ENCODE measurements around the gene CCNYL1.

DNA sequence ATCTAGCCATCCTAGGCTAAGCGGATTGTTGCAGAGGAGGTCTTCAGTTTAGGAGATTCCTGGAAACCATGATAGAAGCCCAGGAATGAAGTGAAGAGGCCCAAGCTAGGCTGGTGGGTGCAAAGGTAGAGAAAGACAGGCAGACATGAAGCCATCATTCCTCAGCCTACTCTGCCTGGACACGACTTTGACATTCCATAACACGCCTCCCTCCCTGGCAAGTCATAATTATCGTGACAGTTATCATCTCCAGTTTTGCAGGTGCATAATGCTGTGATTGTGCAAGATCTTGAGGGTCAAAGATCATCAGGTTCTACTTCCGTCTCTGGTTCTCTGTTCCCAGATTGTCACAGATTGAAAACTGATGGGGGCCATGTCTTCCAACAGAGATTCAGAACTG is 73.5 kb downstream of the CCNYL1 start:
- TF ChIP-seq SNAI2 (CRISPR knock-in tag; IDR thresholded peaks at IDR 0.05) (no peak), PPARA (CRISPR knock-in tag; IDR thresholded peaks at IDR 0.05; ENCODE audit: borderline replicate concordance) (no peak), ZFP30 (CRISPR knock-in tag; IDR thresholded peaks at IDR 0.05) (no peak), ZC3H10 (CRISPR knock-in tag; IDR thresholded peaks at IDR 0.05) (no peak)
- TF ChIP-seq, protein P1, sequence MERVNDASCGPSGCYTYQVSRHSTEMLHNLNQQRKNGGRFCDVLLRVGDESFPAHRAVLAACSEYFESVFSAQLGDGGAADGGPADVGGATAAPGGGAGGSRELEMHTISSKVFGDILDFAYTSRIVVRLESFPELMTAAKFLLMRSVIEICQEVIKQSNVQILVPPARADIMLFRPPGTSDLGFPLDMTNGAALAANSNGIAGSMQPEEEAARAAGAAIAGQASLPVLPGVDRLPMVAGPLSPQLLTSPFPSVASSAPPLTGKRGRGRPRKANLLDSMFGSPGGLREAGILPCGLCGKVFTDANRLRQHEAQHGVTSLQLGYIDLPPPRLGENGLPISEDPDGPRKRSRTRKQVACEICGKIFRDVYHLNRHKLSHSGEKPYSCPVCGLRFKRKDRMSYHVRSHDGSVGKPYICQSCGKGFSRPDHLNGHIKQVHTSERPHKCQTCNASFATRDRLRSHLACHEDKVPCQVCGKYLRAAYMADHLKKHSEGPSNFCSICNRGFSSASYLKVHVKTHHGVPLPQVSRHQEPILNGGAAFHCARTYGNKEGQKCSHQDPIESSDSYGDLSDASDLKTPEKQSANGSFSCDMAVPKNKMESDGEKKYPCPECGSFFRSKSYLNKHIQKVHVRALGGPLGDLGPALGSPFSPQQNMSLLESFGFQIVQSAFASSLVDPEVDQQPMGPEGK (CRISPR knock-in tag; IDR thresholded peaks at IDR 0.05; ENCODE audit: borderline replicate concordance) = no peak
